ENCODE measurements around the gene OR10A2.

OR10A2 gene, protein sequence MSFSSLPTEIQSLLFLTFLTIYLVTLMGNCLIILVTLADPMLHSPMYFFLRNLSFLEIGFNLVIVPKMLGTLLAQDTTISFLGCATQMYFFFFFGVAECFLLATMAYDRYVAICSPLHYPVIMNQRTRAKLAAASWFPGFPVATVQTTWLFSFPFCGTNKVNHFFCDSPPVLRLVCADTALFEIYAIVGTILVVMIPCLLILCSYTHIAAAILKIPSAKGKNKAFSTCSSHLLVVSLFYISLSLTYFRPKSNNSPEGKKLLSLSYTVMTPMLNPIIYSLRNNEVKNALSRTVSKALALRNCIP

DNA sequence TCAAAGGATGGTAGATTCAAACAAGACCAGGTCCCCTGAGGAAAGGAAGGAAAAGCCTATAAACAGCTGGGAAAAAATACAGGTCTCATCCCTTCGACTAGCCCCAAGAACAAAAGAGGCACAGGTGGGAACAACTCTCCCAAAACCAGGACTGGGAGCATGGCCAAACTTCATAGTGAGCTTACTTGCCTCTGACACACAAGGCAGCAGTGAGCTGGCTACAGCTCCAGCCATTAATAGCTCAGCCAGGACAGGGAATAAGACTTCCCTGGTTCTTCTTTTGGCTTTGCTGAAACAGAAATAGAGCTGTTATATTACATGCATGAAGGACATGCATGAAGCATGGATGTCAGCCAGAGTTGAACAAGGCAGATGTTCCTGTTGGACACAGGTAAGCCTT is at the start of gene OR10A2:
Gene OR10A2, plus strand, starts transcription at position 97 of the 400 bp plus-strand sequence. CDS start 6,698 bp downstream, outside the sequence.
- H3K9ac ChIP-seq (ENCODE audit: low read depth, low read length), result no peak within 1 kb of the TSS
- no peaks in the 10 kb centered on the region for H3K4me1 ChIP-seq (ENCODE audit: insufficient read depth, low read length)
- H3K36me3 ChIP-seq (ENCODE audit: insufficient read depth, low read length), result no peaks in the 10 kb centered on the region
- H3K9me3 ChIP-seq (ENCODE audit: control insufficient read depth, insufficient read depth, low read length), result no peaks in the 10 kb centered on the region

GRCh38 chr11:6813656-6814055 is 49.2 kb upstream of the OR10A2 start:
- Histone ChIP-seq H3K9me3 (ENCODE audit: control insufficient read depth, insufficient read depth, low read length) (no peaks in the 10 kb centered on the region), H3K9ac (ENCODE audit: low read depth, low read length) (no peak overlapping the region), H3K4me1 (ENCODE audit: insufficient read depth, low read length) (no peaks in the 10 kb centered on the region), H3K36me3 (ENCODE audit: insufficient read depth, low read length) (no peaks in the 10 kb centered on the region)

DNA sequence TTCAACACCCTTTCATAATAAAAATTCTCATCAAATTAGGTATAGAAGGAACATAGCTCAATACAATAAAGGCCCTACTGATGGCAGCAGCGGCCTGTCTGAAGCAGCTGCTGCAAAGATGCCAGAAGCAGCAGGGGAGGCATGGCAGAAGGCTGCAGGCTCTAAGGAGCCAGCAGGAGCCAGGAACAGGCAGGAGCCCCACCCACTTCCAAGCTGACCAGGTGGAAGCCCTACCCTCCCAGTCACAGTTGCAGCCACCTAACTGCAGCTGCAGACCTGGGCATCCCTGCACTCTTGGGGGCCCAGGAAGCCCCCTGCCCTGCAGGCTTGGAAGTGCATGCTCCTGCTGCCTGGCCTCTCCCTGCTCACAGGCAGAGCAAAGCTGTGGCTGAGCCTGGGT is 45.2 kb upstream of the OR10A2 start:
- H3K9me3 ChIP-seq (ENCODE audit: control insufficient read depth, insufficient read depth, low read length), result no peaks in the 10 kb centered on the region
- H3K36me3 ChIP-seq (ENCODE audit: insufficient read depth, low read length), result no peaks in the 10 kb centered on the region
- H3K4me1 ChIP-seq (ENCODE audit: insufficient read depth, low read length), result no peaks in the 10 kb centered on the region
- no peak overlapping the region for H3K9ac ChIP-seq (ENCODE audit: low read depth, low read length)

DNA sequence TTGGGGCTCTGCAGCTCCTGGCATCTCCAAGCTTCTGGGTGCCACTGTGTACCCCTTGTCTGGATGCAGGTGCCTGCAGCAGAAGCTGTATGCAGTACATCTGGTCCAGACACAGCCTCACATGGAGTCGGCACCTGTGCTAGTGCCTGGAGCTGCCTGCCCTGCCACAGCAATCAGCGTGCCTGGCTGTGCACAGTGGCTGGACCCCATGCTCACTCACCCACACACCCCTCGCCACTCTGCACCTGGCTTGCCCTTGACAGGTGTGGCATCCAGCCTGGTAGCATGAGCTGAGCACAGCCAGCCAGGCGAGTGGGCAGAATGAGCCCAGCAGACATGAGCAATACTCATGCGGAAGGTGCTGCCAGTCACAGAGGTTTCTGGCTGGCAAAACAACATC is 43.9 kb upstream of the OR10A2 start:
- no peaks in the 10 kb centered on the region for H3K4me1 ChIP-seq (ENCODE audit: insufficient read depth, low read length)
- H3K9ac ChIP-seq (ENCODE audit: low read depth, low read length), result no peak overlapping the region

GRCh38 chr11:6824136-6824823 is 38.6 kb upstream of the OR10A2 start:
- Histone ChIP-seq H3K36me3 (ENCODE audit: insufficient read depth, low read length) (no peaks in the 10 kb centered on the region), H3K9ac (ENCODE audit: low read depth, low read length) (no peak overlapping the region), H3K4me1 (ENCODE audit: insufficient read depth, low read length) (no peaks in the 10 kb centered on the region), H3K9me3 (ENCODE audit: control insufficient read depth, insufficient read depth, low read length) (no peaks in the 10 kb centered on the region; the same call in 1 of the 2 replicates)

More for the DNA sequence above, 43.9 kb upstream of the OR10A2 start:
- Histone ChIP-seq H3K9me3 (ENCODE audit: control insufficient read depth, insufficient read depth, low read length) (no peaks in the 10 kb centered on the region), H3K36me3 (ENCODE audit: insufficient read depth, low read length) (no peaks in the 10 kb centered on the region)

GRCh38 chr11:6825231-6825744 is 37.6 kb upstream of the OR10A2 start:
- Histone ChIP-seq H3K9me3 (ENCODE audit: control insufficient read depth, insufficient read depth, low read length) (no peaks in the 10 kb centered on the region; the same call in 1 of the 2 replicates), H3K9ac (ENCODE audit: low read depth, low read length) (no peak overlapping the region), H3K4me1 (ENCODE audit: insufficient read depth, low read length) (no peaks in the 10 kb centered on the region), H3K36me3 (ENCODE audit: insufficient read depth, low read length) (no peaks in the 10 kb centered on the region)

- Histone ChIP-seq H3K9me3 (ENCODE audit: control insufficient read depth, insufficient read depth, low read length) (no peaks in the 10 kb centered on the region; the same call in 1 of the 2 replicates), H3K36me3 (ENCODE audit: insufficient read depth, low read length) (no peaks in the 10 kb centered on the region), H3K9ac (ENCODE audit: low read depth, low read length) (no peak overlapping the region), H3K4me1 (ENCODE audit: insufficient read depth, low read length) (no peaks in the 10 kb centered on the region)
These were observed 34.8 kb upstream of the OR10A2 start for GRCh38 chr11:6828103-6828502.

DNA sequence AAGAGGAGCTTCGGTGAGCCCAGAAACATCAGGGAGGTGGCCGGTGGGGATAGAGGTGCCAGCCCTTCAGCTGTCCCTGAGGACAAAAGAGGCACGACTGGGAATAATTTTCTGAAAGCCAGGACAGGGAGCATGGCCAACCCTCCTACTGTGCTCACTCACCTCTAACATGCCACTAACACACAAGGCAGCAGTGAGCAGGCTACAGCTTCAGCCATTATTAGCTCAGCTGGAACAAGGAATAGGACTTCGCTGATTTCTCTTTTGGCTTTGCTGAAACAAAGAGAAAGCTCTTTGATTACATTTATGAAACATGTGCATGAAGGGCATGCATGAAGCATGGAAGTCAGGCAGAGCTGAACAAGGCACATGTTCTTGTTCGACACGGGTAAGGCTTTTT is 29.5 kb upstream of the OR10A2 start:
- Histone ChIP-seq H3K9ac (ENCODE audit: low read depth, low read length) (no peak overlapping the region), H3K4me1 (ENCODE audit: insufficient read depth, low read length) (no peaks in the 10 kb centered on the region), H3K9me3 (ENCODE audit: control insufficient read depth, insufficient read depth, low read length) (no peaks in the 10 kb centered on the region; the same call in 1 of the 2 replicates), H3K36me3 (ENCODE audit: insufficient read depth, low read length) (no peaks in the 10 kb centered on the region)

DNA sequence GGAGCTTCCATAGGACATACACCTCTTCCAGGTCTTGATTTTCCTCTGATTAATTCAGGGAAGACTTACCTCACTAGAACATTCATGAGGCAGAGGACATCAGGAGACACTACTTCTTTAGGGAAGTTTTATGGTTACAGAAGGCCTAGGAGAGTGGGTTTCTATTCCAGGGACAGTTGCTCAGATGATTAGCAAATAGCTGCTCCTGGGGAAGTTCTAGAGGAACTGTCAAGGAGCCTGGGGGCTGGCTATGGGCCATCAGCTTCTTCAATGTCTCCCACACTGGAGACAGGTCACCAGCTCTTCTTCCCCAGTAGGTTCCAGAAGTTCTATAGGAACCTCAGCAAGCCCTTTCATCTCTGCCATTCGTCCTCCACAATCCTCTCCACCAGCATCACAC is 28.8 kb upstream of the OR10A2 start:
- Histone ChIP-seq H3K9ac (ENCODE audit: low read depth, low read length) (no peak overlapping the region), H3K36me3 (ENCODE audit: insufficient read depth, low read length) (no peaks in the 10 kb centered on the region), H3K9me3 (ENCODE audit: control insufficient read depth, insufficient read depth, low read length) (no peaks in the 10 kb centered on the region), H3K4me1 (ENCODE audit: insufficient read depth, low read length) (no peaks in the 10 kb centered on the region)

GRCh38 chr11:6841694-6842093 is 21.2 kb upstream of the OR10A2 start:
- Histone ChIP-seq H3K4me1 (ENCODE audit: insufficient read depth, low read length) (peaks cover 9% of the 10 kb centered on the region; the same call in 1 of the 2 replicates), H3K9ac (ENCODE audit: low read depth, low read length) (no peak overlapping the region), H3K9me3 (ENCODE audit: control insufficient read depth, insufficient read depth, low read length) (peaks cover 3% of the 10 kb centered on the region; the same call in 1 of the 2 replicates), H3K36me3 (ENCODE audit: insufficient read depth, low read length) (no peaks in the 10 kb centered on the region)

DNA sequence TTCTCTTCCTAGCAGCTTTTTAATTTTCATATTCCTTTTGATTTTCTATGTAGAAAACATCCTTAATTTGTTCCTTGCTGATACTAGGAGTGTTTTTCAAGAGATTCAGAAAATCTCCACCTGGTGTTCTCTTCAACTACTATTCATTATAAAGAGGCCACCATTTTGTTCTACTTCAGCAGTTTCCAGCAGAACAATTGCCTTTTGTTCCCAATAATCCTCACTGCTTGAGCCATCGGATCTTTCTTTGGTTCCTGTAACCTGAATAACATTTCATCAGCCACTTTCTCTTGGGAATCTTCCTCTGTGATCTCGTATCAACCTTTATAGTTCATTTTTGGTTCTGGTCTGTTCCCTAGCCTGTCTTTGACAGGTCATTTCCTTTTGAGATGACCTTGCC is 19.2 kb upstream of the OR10A2 start:
- H3K9me3 ChIP-seq (ENCODE audit: control insufficient read depth, insufficient read depth, low read length), result peaks cover 3% of the 10 kb centered on the region; the same call in 1 of the 2 replicates
- peaks cover 13% of the 10 kb centered on the region; the same call in 1 of the 2 replicates for H3K4me1 ChIP-seq (ENCODE audit: insufficient read depth, low read length)
- no peaks in the 10 kb centered on the region for H3K36me3 ChIP-seq (ENCODE audit: insufficient read depth, low read length)
- H3K9ac ChIP-seq (ENCODE audit: low read depth, low read length), result no peak overlapping the region

DNA sequence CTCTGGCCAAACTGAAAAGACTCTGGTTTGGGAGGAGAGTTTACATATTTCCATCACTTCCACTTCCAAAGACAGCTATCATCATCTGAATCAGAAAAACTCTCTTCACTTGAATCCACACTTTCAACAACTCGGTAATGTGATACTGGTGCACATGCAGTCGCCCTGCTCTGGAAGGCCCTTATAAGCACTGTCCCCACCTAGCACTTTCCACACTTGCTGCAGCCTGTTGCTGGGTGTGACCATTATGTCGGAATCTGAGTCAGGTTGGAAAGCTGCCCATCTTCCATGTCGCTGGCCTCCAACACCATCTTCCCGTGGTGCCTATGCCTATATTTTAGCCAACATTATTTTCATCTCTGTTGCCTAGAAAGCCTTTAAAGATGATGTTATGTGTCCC is 18.5 kb upstream of the OR10A2 start:
- no peak overlapping the region for H3K9ac ChIP-seq (ENCODE audit: low read depth, low read length)

DNA sequence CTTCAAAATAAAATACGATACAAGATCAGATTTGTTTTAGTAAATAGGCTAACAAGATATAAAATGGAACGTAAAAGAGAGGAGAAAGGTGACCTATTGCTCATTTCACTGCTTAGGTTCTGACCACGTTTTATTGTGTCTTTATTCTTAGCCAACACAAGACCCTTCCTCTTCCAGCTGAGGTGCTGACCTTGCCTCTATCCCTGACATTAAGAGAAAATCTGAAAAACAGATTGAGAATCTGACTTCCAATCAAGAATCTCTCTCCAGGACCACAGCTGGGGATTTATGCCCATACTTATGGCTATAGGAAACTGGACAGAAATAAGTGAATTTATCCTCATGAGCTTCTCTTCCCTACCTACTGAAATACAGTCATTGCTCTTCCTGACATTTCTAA is 17.5 kb upstream of the OR10A2 start, which contains the start of gene OR10A5:
Gene OR10A5, plus strand, starts transcription at position 301 of the 400 bp plus-strand sequence. Its CDS starts 0 bp downstream, at position 301.
- peaks cover 13% of the 10 kb centered on the region; the same call in 1 of the 2 replicates for H3K4me1 ChIP-seq (ENCODE audit: insufficient read depth, low read length)
- no peaks in the 10 kb centered on the region for H3K36me3 ChIP-seq (ENCODE audit: insufficient read depth, low read length)

More for the DNA sequence above, 18.5 kb upstream of the OR10A2 start:
- Histone ChIP-seq H3K9me3 (ENCODE audit: control insufficient read depth, insufficient read depth, low read length) (peaks cover 3% of the 10 kb centered on the region; the same call in 1 of the 2 replicates), H3K4me1 (ENCODE audit: insufficient read depth, low read length) (peaks cover 13% of the 10 kb centered on the region; the same call in 1 of the 2 replicates), H3K36me3 (ENCODE audit: insufficient read depth, low read length) (no peaks in the 10 kb centered on the region)

DNA sequence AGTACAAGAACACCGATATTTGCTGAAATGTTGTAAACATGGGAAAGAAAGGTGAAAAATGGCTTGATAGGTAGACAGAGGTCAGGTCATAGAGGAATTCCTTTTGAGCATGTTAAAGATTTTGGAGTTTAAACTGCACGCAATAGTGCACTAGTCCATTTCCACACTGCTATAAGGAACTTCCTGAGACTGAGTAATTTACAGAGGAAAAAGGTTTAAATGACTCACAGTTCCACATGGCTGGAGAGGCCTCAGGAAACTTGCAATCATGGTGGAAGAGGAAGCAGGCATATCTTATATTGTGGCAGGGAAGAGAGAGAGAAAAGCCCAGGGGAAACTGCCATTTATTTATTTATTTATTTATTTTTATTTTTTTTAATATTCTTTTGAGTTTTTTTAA is 12.3 kb upstream of the OR10A2 start:
- no peak overlapping the region for H3K9ac ChIP-seq (ENCODE audit: low read depth, low read length)

More for the DNA sequence above, 17.5 kb upstream of the OR10A2 start, which contains the start of gene OR10A5:
- H3K9me3 ChIP-seq (ENCODE audit: control insufficient read depth, insufficient read depth, low read length), result peaks cover 4% of the 10 kb centered on the region
- H3K9ac ChIP-seq (ENCODE audit: low read depth, low read length), result no peak within 1 kb of the TSS

More for the DNA sequence above, 12.3 kb upstream of the OR10A2 start:
- no peaks in the 10 kb centered on the region for H3K36me3 ChIP-seq (ENCODE audit: insufficient read depth, low read length)
- peaks cover 4% of the 10 kb centered on the region; the same call in 1 of the 2 replicates for H3K4me1 ChIP-seq (ENCODE audit: insufficient read depth, low read length)
- H3K9me3 ChIP-seq (ENCODE audit: control insufficient read depth, insufficient read depth, low read length), result peaks cover 2% of the 10 kb centered on the region
